Measurements from ENCODE around the gene CMC2. TPM values are rescaled to one million over a fixed set of nuclear protein-coding genes. Genes with fewer than 3 reads are reported as not detected.

The CMC2 gene
- total and polyA plus RNA-seq, 2 of the 13 experiments (the other 11 are each of a cell fraction or from before 2014, with no cell fraction given) = 116 to 129 TPM

DNA sequence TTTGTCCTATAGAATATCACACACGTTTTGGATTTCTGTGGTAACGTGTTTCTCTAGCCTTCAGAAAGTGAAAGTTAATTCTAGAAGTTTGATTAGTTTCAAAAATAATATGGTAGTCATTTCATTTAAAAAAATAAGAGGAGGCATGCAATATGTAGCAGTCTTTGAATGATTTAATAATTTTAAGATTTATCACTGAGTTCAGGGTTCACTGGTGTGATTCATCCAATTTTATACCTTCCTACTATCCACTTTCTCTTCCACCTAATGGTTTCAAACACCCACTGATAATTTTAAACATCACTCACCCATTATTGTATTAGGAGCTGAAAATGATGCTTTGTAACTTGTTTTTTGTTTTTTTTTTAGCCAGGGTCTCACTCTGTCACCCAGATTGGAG lies 42.3 kb downstream of the CMC2 start (continued):
- TF ChIP-seq, protein P1, sequence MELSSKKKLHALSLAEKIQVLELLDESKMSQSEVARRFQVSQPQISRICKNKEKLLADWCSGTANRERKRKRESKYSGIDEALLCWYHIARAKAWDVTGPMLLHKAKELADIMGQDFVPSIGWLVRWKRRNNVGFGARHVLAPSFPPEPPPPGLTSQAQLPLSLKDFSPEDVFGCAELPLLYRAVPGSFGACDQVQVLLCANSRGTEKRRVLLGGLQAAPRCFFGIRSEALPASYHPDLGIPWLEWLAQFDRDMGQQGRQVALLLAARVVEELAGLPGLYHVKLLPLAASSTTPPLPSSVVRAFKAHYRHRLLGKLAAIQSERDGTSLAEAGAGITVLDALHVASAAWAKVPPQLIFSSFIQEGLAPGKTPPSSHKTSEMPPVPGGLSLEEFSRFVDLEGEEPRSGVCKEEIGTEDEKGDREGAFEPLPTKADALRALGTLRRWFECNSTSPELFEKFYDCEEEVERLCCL (CRISPR knock-in tag; IDR thresholded peaks at IDR 0.05; ENCODE audit: borderline replicate concordance) = no peak
- TF ChIP-seq SMC3 (IDR thresholded peaks at IDR 0.05; ENCODE audit: low read length) (no peak), ISX (CRISPR knock-in tag; conservative IDR thresholded peaks at IDR 0.05) (no peak), PLRG1 (conservative IDR thresholded peaks at IDR 0.05) (no peak), SP2 (CRISPR knock-in tag; IDR thresholded peaks at IDR 0.05) (no peak), SMARCC2 (IDR thresholded peaks at IDR 0.05) (no peak), PCBP2 (optimal IDR thresholded peaks at IDR 0.05; ENCODE audit: low read depth, low read length, poor library complexity, severe bottlenecking) (no peak), MLLT10 (CRISPR knock-in tag; IDR thresholded peaks at IDR 0.05) (no peak), KLF13 (CRISPR knock-in tag; IDR thresholded peaks at IDR 0.05) (no peak)
- TF ChIP-seq, protein P2, sequence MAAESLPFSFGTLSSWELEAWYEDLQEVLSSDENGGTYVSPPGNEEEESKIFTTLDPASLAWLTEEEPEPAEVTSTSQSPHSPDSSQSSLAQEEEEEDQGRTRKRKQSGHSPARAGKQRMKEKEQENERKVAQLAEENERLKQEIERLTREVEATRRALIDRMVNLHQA (CRISPR knock-in tag; IDR thresholded peaks at IDR 0.05) = no peak

DNA sequence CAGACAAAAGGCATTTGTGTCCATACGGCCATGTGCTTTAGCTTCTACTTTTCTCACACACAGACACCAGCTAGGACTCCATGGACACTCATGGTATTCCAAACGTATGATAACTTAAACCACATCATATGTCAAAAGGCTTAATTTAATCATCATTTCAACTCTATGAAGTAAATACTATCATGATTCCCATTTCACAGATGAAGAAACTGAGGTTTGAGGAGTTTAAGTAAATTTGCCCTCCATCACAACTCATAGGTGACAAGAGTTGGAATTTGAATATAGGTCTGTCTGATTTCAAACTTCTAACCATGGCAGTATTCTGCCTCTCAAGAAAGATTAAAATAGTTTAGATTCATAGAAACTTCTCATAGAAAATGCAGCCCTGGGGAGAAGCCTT lies 43.8 kb downstream of the CMC2 start:
- FAIRE-seq (no peak), DNase-seq (ENCODE audit: low spot score) (no peak), ATAC-seq (no peak)
- Histone ChIP-seq H3K36me3 (replicated peaks in 1 of 2; ENCODE audit: control insufficient read depth in 1 of 2, insufficient read depth in 2 of 2, low read length in 2 of 2) (no peaks in the 10 kb centered on the region), H3K9ac (ENCODE audit: insufficient read depth, low read depth, low read length) (no peak overlapping the region), H4K20me1 (ENCODE audit: insufficient read depth, low read length) (no peaks in the 10 kb centered on the region), H3K27me3 (ENCODE audit: control insufficient read depth in 1 of 2, insufficient read depth in 2 of 2, low read length in 2 of 2) (no peaks in the 10 kb centered on the region), H3K9me3 (ENCODE audit: low read length) (peaks cover 14% of the 10 kb centered on the region), H3K4me3 (replicated peaks in 1 of 3; ENCODE audit: insufficient read depth in 1 of 3, low read depth in 2 of 3, low read length in 3 of 3) (no peak overlapping the region), H3K27ac (ENCODE audit: extremely low read length, insufficient read depth, low read length) (no peak overlapping the region), H2AFZ (ENCODE audit: low read length) (no peak overlapping the region), H3K4me2 (ENCODE audit: low read depth, low read length) (no peak overlapping the region), H3K4me1 (ENCODE audit: insufficient read depth, low read length) (no peaks in the 10 kb centered on the region), H3K79me2 (ENCODE audit: insufficient read depth, low read length) (no peaks in the 10 kb centered on the region)
- intact Hi-C loops (cut with micrococcal nuclease; ENCODE audit: unreplicated experiment) = no loop called here
- in situ Hi-C loops (cut with HindIII; ENCODE audit: extremely low pct_ligation_motif_present, low pct_unique_long_range_greater_than_20kb) = no loop called here
- no TSS peak for BruUV-seq (replicated peaks)
- CTCF ChIA-PET (ENCODE audit: low intra/inter-chr PET ratio, low total read pairs) = no interaction called here
- POLR2A ChIA-PET = no interaction called here
- 56% methylated on average over 2 of the region's 2 CpGs for WGBS (ENCODE audit: low lambda C conversion rate)
- peak; percentile 83 for TF ChIP-seq ZNF629 (CRISPR knock-in tag; conservative IDR thresholded peaks at IDR 0.05)
- no peak for TF ChIP-seq DNMT3B (CRISPR knock-in tag; conservative IDR thresholded peaks at IDR 0.05)
